Mesenchymal stem cell (in vitro differentiated cells and primary cell): ENCODE results near the gene PKP2.

ENCODE experiments used
- DNase-seq: peaks from one replicate; pipeline ENCODE4 v3.0.0-alpha.2; 2013
- H2AFZ ChIP-seq: one replicate; pipeline ENCODE4 v1.6.1; 2013; ENCODE audit warnings: low read depth, mild to moderate bottlenecking, control low read depth, inconsistent platforms, low read length, moderate library complexity
- H2AK5ac ChIP-seq: 2 replicates; pipeline ENCODE4 v1.6.1; 2013; ENCODE audit warnings: low read length, moderate library complexity, mild to moderate bottlenecking, inconsistent platforms; ENCODE audit not compliant: severe bottlenecking
- H2BK120ac ChIP-seq: one replicate; pipeline ENCODE4 v1.6.1; 2013; ENCODE audit warnings: low read depth, mild to moderate bottlenecking, inconsistent platforms, low read length, moderate library complexity
- H2BK12ac ChIP-seq, 2 experiments: one replicate each; pipeline ENCODE4 v1.6.1; 2013; ENCODE audit warnings: inconsistent platforms in 2 of 2, low read length in 2 of 2, mild to moderate bottlenecking in 2 of 2, moderate library complexity in 2 of 2, control low read depth in 1 of 2
- H2BK15ac ChIP-seq: one replicate; pipeline ENCODE4 v1.6.1; 2013; ENCODE audit warnings: mild to moderate bottlenecking, low read depth, inconsistent platforms; ENCODE audit not compliant: poor library complexity, severe bottlenecking
- H2BK5ac ChIP-seq: 2 replicates; pipeline ENCODE4 v1.6.1; 2013; ENCODE audit warnings: low read depth, mild to moderate bottlenecking, low read length, control low read depth, inconsistent platforms; ENCODE audit not compliant: poor library complexity, severe bottlenecking
- H3K14ac ChIP-seq, 2 experiments: one replicate each; pipeline ENCODE4 v1.6.1; 2013; ENCODE audit warnings: inconsistent platforms in 2 of 2, low read length in 2 of 2, control low read depth in 1 of 2, mild to moderate bottlenecking in 1 of 2, moderate library complexity in 1 of 2
- H3K18ac ChIP-seq, 2 experiments: one replicate each; pipeline ENCODE4 v1.6.1; 2013; ENCODE audit warnings: inconsistent platforms in 2 of 2, low read length in 2 of 2, control low read depth in 1 of 2, low read depth in 1 of 2, mild to moderate bottlenecking in 1 of 2
- H3K23ac ChIP-seq, 2 experiments: one replicate each; pipeline ENCODE4 v1.6.1; 2013; ENCODE audit warnings: inconsistent platforms in 2 of 2, low read length in 2 of 2, mild to moderate bottlenecking in 2 of 2, moderate library complexity in 2 of 2, control low read depth in 1 of 2
- H3K27ac ChIP-seq: 2 replicates; pipeline ENCODE4 v1.5.1; 2013; ENCODE audit warnings: mild to moderate bottlenecking, moderate library complexity, low read length, control low read depth, inconsistent platforms; ENCODE audit not compliant: poor library complexity, severe bottlenecking
- H3K27me3 ChIP-seq, 2 experiments: 2 replicates each; pipeline versions ENCODE4 v1.6.1 to v1.7.0; 2013; ENCODE audit warnings: low read length in 2 of 2, mild to moderate bottlenecking in 2 of 2, moderate library complexity in 2 of 2, control low read depth in 1 of 2, inconsistent platforms in 1 of 2; ENCODE audit not compliant: control insufficient read depth in 1 of 2, insufficient read depth in 1 of 2
- H3K36me3 ChIP-seq, 2 experiments: 2 replicates each; pipeline versions ENCODE4 v1.6.1 to v1.7.0; 2013; ENCODE audit warnings: low read length in 2 of 2, control low read depth in 1 of 2, inconsistent platforms in 1 of 2, low read depth in 1 of 2, mild to moderate bottlenecking in 1 of 2; ENCODE audit not compliant: insufficient read depth in 2 of 2, control insufficient read depth in 1 of 2
- H3K4ac ChIP-seq, 2 experiments: one replicate each; pipeline ENCODE4 v1.6.1; 2013; ENCODE audit warnings: inconsistent platforms in 2 of 2, low read length in 2 of 2, mild to moderate bottlenecking in 2 of 2, moderate library complexity in 2 of 2, control low read depth in 1 of 2, low read depth in 1 of 2
- H3K4me1 ChIP-seq: 2 replicates; pipeline ENCODE4 v1.6.1; 2013; ENCODE audit warnings: low read depth, low read length, control low read depth; ENCODE audit not compliant: control insufficient read depth, insufficient read depth
- H3K4me2 ChIP-seq: 2 replicates; pipeline ENCODE4 v1.6.1; 2013; ENCODE audit warnings: low read length, mild to moderate bottlenecking, inconsistent platforms; ENCODE audit not compliant: poor library complexity, severe bottlenecking
- H3K4me3 ChIP-seq, 2 experiments: 2 replicates each; pipeline versions ENCODE4 v1.5.1 to v1.7.0; 2013; ENCODE audit warnings: low read length in 2 of 2, mild to moderate bottlenecking in 2 of 2, control low read depth in 1 of 2, low read depth in 1 of 2; ENCODE audit not compliant: insufficient read depth in 1 of 2
- H3K79me1 ChIP-seq: replicated peaks from 2 replicates; pipeline ENCODE4 v1.6.1; 2013; ENCODE audit warnings: mild to moderate bottlenecking, control low read depth, low read length, inconsistent platforms; ENCODE audit not compliant: poor library complexity, severe bottlenecking
- H3K9ac ChIP-seq: 2 replicates; pipeline ENCODE4 v1.7.0; 2013; ENCODE audit warnings: mild to moderate bottlenecking, low read length, moderate library complexity
- H3K9me3 ChIP-seq: 2 replicates; pipeline ENCODE4 v1.7.0; 2013; ENCODE audit warnings: mild to moderate bottlenecking, low read length; ENCODE audit not compliant: control insufficient read depth
- H4K8ac ChIP-seq: one replicate; pipeline ENCODE4 v1.6.1; 2013; ENCODE audit warnings: inconsistent platforms, mild to moderate bottlenecking, low read length, moderate library complexity
- H4K91ac ChIP-seq: one replicate; pipeline ENCODE4 v1.6.1; 2013; ENCODE audit warnings: mild to moderate bottlenecking, low read length, inconsistent platforms
- WGBS: methylation state at CpG from one replicate; pipeline ENCODE4 v1.1.7; 2013; ENCODE audit warnings: mixed read lengths; 5-methylcytosine and 5-hydroxymethylcytosine counted together

Gene PKP2

GRCh38 chr12:32926356-32926755 lies 29.8 kb upstream of the PKP2 start:
- Histone ChIP-seq H3K36me3 (no peaks in the 10 kb centered on the region), H3K27ac (no peak overlapping the region), H3K27me3 (peaks cover 0 to 3% of the 10 kb centered on the region in 2 experiments), H3K9ac (no peak overlapping the region), H2BK5ac (no peak overlapping the region), H2BK120ac (no peak overlapping the region), H2AK5ac (no peak overlapping the region), H3K4me3 (no peak overlapping the region), H2BK12ac (no peak overlapping the region), H3K4ac (no peak overlapping the region), H3K79me1 (no peaks in the 10 kb centered on the region), H2BK15ac (no peak overlapping the region), H3K9me3 (no peaks in the 10 kb centered on the region), H4K91ac (no peak overlapping the region), H3K18ac (no peak overlapping the region), H4K8ac (no peak overlapping the region), H3K14ac (no peak overlapping the region), H3K4me2 (no peak overlapping the region), H3K23ac (no peak overlapping the region), H2AFZ (no peak overlapping the region), H3K4me1 (no peaks in the 10 kb centered on the region)
- DNase-seq = no peak
- WGBS = no CpG with 5 or more reads among the region's 1 CpG

GRCh38 chr12:32922546-32923297 lies 26.1 kb upstream of the PKP2 start:
- Histone ChIP-seq H2BK15ac (no peak overlapping the region), H3K14ac (no peak overlapping the region), H3K36me3 (no peaks in the 10 kb centered on the region), H3K27ac (no peak overlapping the region), H3K18ac (no peak overlapping the region), H3K9ac (no peak overlapping the region), H3K4ac (no peak overlapping the region), H4K8ac (no peak overlapping the region), H2AK5ac (no peak overlapping the region), H3K79me1 (no peaks in the 10 kb centered on the region), H4K91ac (no peak overlapping the region), H3K4me1 (peaks cover 1% of the 10 kb centered on the region), H2BK5ac (no peak overlapping the region), H3K9me3 (no peaks in the 10 kb centered on the region), H3K23ac (no peak overlapping the region), H2AFZ (no peak overlapping the region), H2BK120ac (no peak overlapping the region), H3K4me3 (no peak overlapping the region), H3K27me3 (peaks cover 0 to 3% of the 10 kb centered on the region in 2 experiments), H2BK12ac (no peak overlapping the region), H3K4me2 (no peak overlapping the region)
- no peak for DNase-seq
- 86% methylated on average over 8 of the region's 8 CpGs for WGBS

- Histone ChIP-seq H4K8ac (no peak overlapping the region), H3K9me3 (no peaks in the 10 kb centered on the region), H2BK12ac (no peak overlapping the region), H3K14ac (no peak overlapping the region), H3K36me3 (no peaks in the 10 kb centered on the region), H3K4me2 (no peak overlapping the region), H2BK15ac (no peak overlapping the region), H3K27me3 (no peaks in the 10 kb centered on the region), H3K4me1 (peaks cover 1% of the 10 kb centered on the region), H2BK5ac (no peak overlapping the region), H3K4ac (no peak overlapping the region), H2AFZ (no peak overlapping the region), H2BK120ac (no peak overlapping the region), H3K4me3 (no peak overlapping the region), H3K23ac (no peak overlapping the region), H4K91ac (no peak overlapping the region), H3K18ac (no peak overlapping the region), H2AK5ac (no peak overlapping the region), H3K9ac (no peak overlapping the region), H3K27ac (peak overlapping the region; percentile 5), H3K79me1 (no peaks in the 10 kb centered on the region)
- no peak for DNase-seq
- 10% methylated on average over 2 of the region's 2 CpGs for WGBS
Measured at GRCh38 chr12:32921397-32921796, 24.8 kb upstream of the PKP2 start.

- no peak overlapping the region for H3K9ac ChIP-seq
- no peaks in the 10 kb centered on the region for H3K79me1 ChIP-seq
- H3K27ac ChIP-seq = peak overlapping the region; percentile 5
- H2BK15ac ChIP-seq = no peak overlapping the region
- H3K36me3 ChIP-seq = no peaks in the 10 kb centered on the region
- no peak overlapping the region for H3K14ac ChIP-seq
- 61% methylated on average over 6 of the region's 8 CpGs for WGBS
- H4K8ac ChIP-seq = peak overlapping the region; percentile 27
- no peak overlapping the region for H2BK12ac ChIP-seq
- no peaks in the 10 kb centered on the region for H3K9me3 ChIP-seq
- H3K27me3 ChIP-seq = no peaks in the 10 kb centered on the region
- peaks cover 1% of the 10 kb centered on the region for H3K4me1 ChIP-seq
- no peak for DNase-seq
- no peak overlapping the region for H2AFZ ChIP-seq
- no peak overlapping the region for H3K4ac ChIP-seq
- no peak overlapping the region for H2BK120ac ChIP-seq
- no peak overlapping the region for H2AK5ac ChIP-seq
- no peak overlapping the region for H3K23ac ChIP-seq
- H3K18ac ChIP-seq = no peak overlapping the region
- no peak overlapping the region for H2BK5ac ChIP-seq
- no peak overlapping the region for H3K4me2 ChIP-seq
- no peak overlapping the region for H3K4me3 ChIP-seq
- no peak overlapping the region for H4K91ac ChIP-seq
Measured at GRCh38 chr12:32920506-32921085, 24.0 kb upstream of the PKP2 start.
